WI38 (cell line): ENCODE results near the gene BAIAP2.

ENCODE experiments used
- H3K4me3 ChIP-seq: 2 replicates; pipeline ENCODE4 v1.5.1; 2011; ENCODE audit warnings: low read depth, mild to moderate bottlenecking, control low read depth, low read length
- CTCF ChIP-seq: IDR thresholded peaks from 2 replicates; pipeline ENCODE4 v1.5.1; 2012; ENCODE audit warnings: low read depth, mild to moderate bottlenecking, control low read depth, low read length

BAIAP2 gene

GRCh38 chr17:81042606-81043005, 7.7 kb downstream of the BAIAP2 start:
- no peak for TF ChIP-seq CTCF
- H3K4me3 ChIP-seq: no peak overlapping the region

GRCh38 chr17:81043319-81043724, 8.4 kb downstream of the BAIAP2 start:
- H3K4me3 ChIP-seq: no peak overlapping the region
- TF ChIP-seq CTCF: no peak

GRCh38 chr17:81043725-81044427, 8.9 kb downstream of the BAIAP2 start:
- TF ChIP-seq CTCF: no peak
- H3K4me3 ChIP-seq: no peak overlapping the region

- TF ChIP-seq CTCF: no peak
- no peak overlapping the region for H3K4me3 ChIP-seq
These were observed 9.4 kb downstream of the BAIAP2 start for GRCh38 chr17:81044428-81044763.

GRCh38 chr17:81044764-81045589, 10.0 kb downstream of the BAIAP2 start:
- TF ChIP-seq CTCF: no peak
- H3K4me3 ChIP-seq: no peak overlapping the region

GRCh38 chr17:81045590-81046095, 10.7 kb downstream of the BAIAP2 start:
- no peak overlapping the region for H3K4me3 ChIP-seq
- TF ChIP-seq CTCF: no peak

- no peak for TF ChIP-seq CTCF
- no peak overlapping the region for H3K4me3 ChIP-seq
These were observed 11.3 kb downstream of the BAIAP2 start for GRCh38 chr17:81046132-81046769.
